ENCODE data around the gene CMKLR1.

The CMKLR1 gene

GRCh38 chr12:108346727-108347710, 7.9 kb upstream of the CMKLR1 start:
- Mint-ChIP-seq H3K36me3 (ENCODE audit: low read depth) (no peaks in the 10 kb centered on the region), H3K4me3 (no peak overlapping the region), H3K27me3 (ENCODE audit: low read depth) (peaks cover 7% of the 10 kb centered on the region), H3K4me1 (no peaks in the 10 kb centered on the region), H3K27ac (no peak overlapping the region), H3K9me3 (peaks cover 2% of the 10 kb centered on the region)
- no peak for TF ChIP-seq CTCF (IDR thresholded peaks at IDR 0.05; ENCODE audit: unreplicated experiment in 3 of 3)

- TF ChIP-seq CTCF (IDR thresholded peaks at IDR 0.05; ENCODE audit: unreplicated experiment in 3 of 3): no peak
- Mint-ChIP-seq H3K27me3 (ENCODE audit: low read depth) (peaks cover 10% of the 10 kb centered on the region), H3K9me3 (peaks cover 2% of the 10 kb centered on the region), H3K4me3 (no peak overlapping the region), H3K27ac (no peak overlapping the region), H3K4me1 (no peaks in the 10 kb centered on the region), H3K36me3 (ENCODE audit: low read depth) (no peaks in the 10 kb centered on the region)
These were observed 6.9 kb upstream of the CMKLR1 start for GRCh38 chr12:108345716-108346633.

- peaks cover 2% of the 10 kb centered on the region for H3K9me3 Mint-ChIP-seq
- H3K4me3 Mint-ChIP-seq: no peak overlapping the region
- peaks cover 16% of the 10 kb centered on the region for H3K4me1 Mint-ChIP-seq
- H3K27ac Mint-ChIP-seq: no peak overlapping the region
- no peak for TF ChIP-seq CTCF (IDR thresholded peaks at IDR 0.05; ENCODE audit: unreplicated experiment in 3 of 3)
- peaks cover 18% of the 10 kb centered on the region for H3K27me3 Mint-ChIP-seq (ENCODE audit: low read depth)
- H3K36me3 Mint-ChIP-seq (ENCODE audit: low read depth): no peaks in the 10 kb centered on the region
These were observed 3.9 kb upstream of the CMKLR1 start for GRCh38 chr12:108342985-108343384.

- Mint-ChIP-seq H3K9me3 (peaks cover 2% of the 10 kb centered on the region), H3K36me3 (ENCODE audit: low read depth) (no peaks in the 10 kb centered on the region), H3K27ac (no peak overlapping the region), H3K4me3 (no peak overlapping the region), H3K27me3 (ENCODE audit: low read depth) (peaks cover 18% of the 10 kb centered on the region), H3K4me1 (peaks cover 19% of the 10 kb centered on the region)
- no peak for TF ChIP-seq CTCF (IDR thresholded peaks at IDR 0.05; ENCODE audit: unreplicated experiment in 3 of 3)
These were observed 3.0 kb upstream of the CMKLR1 start for GRCh38 chr12:108341854-108342847.

GRCh38 chr12:108341356-108341755, 2.2 kb upstream of the CMKLR1 start:
- Mint-ChIP-seq H3K27ac (no peak overlapping the region), H3K4me3 (no peak overlapping the region), H3K9me3 (peaks cover 2% of the 10 kb centered on the region), H3K4me1 (peaks cover 19% of the 10 kb centered on the region), H3K27me3 (ENCODE audit: low read depth) (peaks cover 18% of the 10 kb centered on the region), H3K36me3 (ENCODE audit: low read depth) (no peaks in the 10 kb centered on the region)
- TF ChIP-seq CTCF (IDR thresholded peaks at IDR 0.05; ENCODE audit: unreplicated experiment in 3 of 3): no peak
